SK-N-SH treated with all-trans-retinoic acid at 6 μM for 48 hours (cell line): Measurements from ENCODE around the gene AFG3L2.
A peak's percentile ranks its signal among the peaks of the same experiment; 100 is the strongest.

Experiments
- ATAC-seq: fragments of 200-7000 bp; cut with Tn5 transposase; 3 replicates; pipeline ENCODE4 v1.9.1; 2020; ENCODE audit warnings: mild to moderate bottlenecking, moderate library complexity
- ARNTL ChIP-seq: fragments of 450-650 bp; formaldehyde crosslinking; IDR thresholded peaks from 2 replicates; pipeline ENCODE4 v1.5.0; 2020; ENCODE audit warnings: low read depth, mild to moderate bottlenecking, moderate library complexity, borderline replicate concordance
- BACH2 ChIP-seq: fragments of 250-450 bp; sonication (Bioruptor Pico); IDR thresholded peaks from 2 replicates; pipeline ENCODE4 v1.9.0; 2021; ENCODE audit warnings: mild to moderate bottlenecking, borderline replicate concordance
- CSDC2 ChIP-seq: fragments of 250-450 bp; sonication (Bioruptor Pico); IDR thresholded peaks from 2 replicates; pipeline ENCODE4 v1.5.0; 2020; ENCODE audit warnings: mild to moderate bottlenecking, moderate library complexity
- ESRRG ChIP-seq: fragments of 250-450 bp; sonication (Bioruptor Pico); IDR thresholded peaks from 2 replicates; pipeline ENCODE4 v1.6.1; 2021; ENCODE audit warnings: mild to moderate bottlenecking
- GLIS3 ChIP-seq: fragments of 250-450 bp; sonication (Bioruptor Pico); IDR thresholded peaks from 2 replicates; pipeline ENCODE4 v1.5.0; 2020; ENCODE audit warnings: mild to moderate bottlenecking, moderate library complexity
- ISL1 ChIP-seq: fragments of 250-450 bp; sonication (Bioruptor Pico); IDR thresholded peaks from 2 replicates; pipeline ENCODE4 v2.1.2; 2022; ENCODE audit warnings: mild to moderate bottlenecking, moderate library complexity
- OSR1 ChIP-seq: fragments of 250-450 bp; sonication (Bioruptor Pico); IDR thresholded peaks from 2 replicates; pipeline ENCODE4 v1.8.0; 2022; ENCODE audit warnings: moderate library complexity, mild to moderate bottlenecking, inconsistent platforms
- PPARA ChIP-seq: fragments of 250-450 bp; sonication (Bioruptor Pico); IDR thresholded peaks from 2 replicates; pipeline ENCODE4 v1.5.0; 2020; ENCODE audit warnings: mild to moderate bottlenecking, borderline replicate concordance
- RARB ChIP-seq: fragments of 250-450 bp; sonication (Bioruptor Pico); IDR thresholded peaks from 2 replicates; pipeline ENCODE4 v1.8.0; 2021; ENCODE audit warnings: mild to moderate bottlenecking, moderate library complexity
- SNAI2 ChIP-seq: fragments of 250-450 bp; sonication (Bioruptor Pico); IDR thresholded peaks from 2 replicates; pipeline ENCODE4 v1.5.0; 2020; ENCODE audit warnings: mild to moderate bottlenecking, moderate library complexity
- TCF4 ChIP-seq: fragments of 250-450 bp; sonication (Bioruptor Pico); IDR thresholded peaks from 2 replicates; pipeline ENCODE4 v1.8.0; 2021; ENCODE audit warnings: mild to moderate bottlenecking, moderate library complexity, borderline replicate concordance
- TOX ChIP-seq: fragments of 250-450 bp; sonication (Bioruptor Pico); IDR thresholded peaks from 2 replicates; pipeline ENCODE4 v1.8.0; 2021; ENCODE audit warnings: mild to moderate bottlenecking, moderate library complexity, borderline replicate concordance
- ZC3H10 ChIP-seq: fragments of 250-450 bp; sonication (Bioruptor Pico); IDR thresholded peaks from 2 replicates; pipeline ENCODE4 v1.5.1; 2021; ENCODE audit warnings: mild to moderate bottlenecking, moderate library complexity
- ZFP3 ChIP-seq: fragments of 250-450 bp; sonication (Bioruptor Pico); IDR thresholded peaks from 2 replicates; pipeline ENCODE4 v1.5.0; 2020; ENCODE audit warnings: mild to moderate bottlenecking, moderate library complexity
- ZFP30 ChIP-seq: fragments of 450-650 bp; formaldehyde crosslinking; IDR thresholded peaks from 2 replicates; pipeline ENCODE4 v1.5.0; 2022; ENCODE audit warnings: mild to moderate bottlenecking, moderate library complexity
- ZNF565 ChIP-seq: fragments of 450-650 bp; formaldehyde crosslinking; conservative IDR thresholded peaks from 2 replicates; pipeline ENCODE4 v1.5.0; 2020; ENCODE audit warnings: low read depth, mild to moderate bottlenecking, moderate library complexity
- ZNF70 ChIP-seq: fragments of 450-650 bp; formaldehyde crosslinking; IDR thresholded peaks from 2 replicates; pipeline ENCODE4 v1.5.0; 2020; ENCODE audit warnings: mild to moderate bottlenecking, moderate library complexity
- ZNF8 ChIP-seq: fragments of 450-650 bp; formaldehyde crosslinking; IDR thresholded peaks from 2 replicates; pipeline ENCODE4 v1.5.0; 2020; ENCODE audit warnings: mild to moderate bottlenecking, moderate library complexity
- TF ChIP-seq, protein P1 (sequence below): fragments of 250-450 bp; sonication (Bioruptor Pico); IDR thresholded peaks from 2 replicates; pipeline ENCODE4 v1.8.0; 2020; ENCODE audit warnings: mild to moderate bottlenecking, moderate library complexity, borderline replicate concordance
- TF ChIP-seq, protein P2 (sequence below): fragments of 250-450 bp; sonication (Bioruptor Pico); IDR thresholded peaks from 2 replicates; pipeline ENCODE4 v1.5.1; 2020; ENCODE audit warnings: low read depth, mild to moderate bottlenecking, moderate library complexity
- TF ChIP-seq, protein P3 (sequence below): fragments of 250-450 bp; sonication (Bioruptor Pico); IDR thresholded peaks from 2 replicates; pipeline ENCODE4 v1.5.0; 2020; ENCODE audit warnings: mild to moderate bottlenecking, moderate library complexity
- TF ChIP-seq, protein P4 (sequence below): fragments of 250-450 bp; sonication (Bioruptor Pico); IDR thresholded peaks from 2 replicates; pipeline ENCODE4 v1.5.1; 2021; ENCODE audit warnings: mild to moderate bottlenecking, moderate library complexity

Gene AFG3L2

DNA sequence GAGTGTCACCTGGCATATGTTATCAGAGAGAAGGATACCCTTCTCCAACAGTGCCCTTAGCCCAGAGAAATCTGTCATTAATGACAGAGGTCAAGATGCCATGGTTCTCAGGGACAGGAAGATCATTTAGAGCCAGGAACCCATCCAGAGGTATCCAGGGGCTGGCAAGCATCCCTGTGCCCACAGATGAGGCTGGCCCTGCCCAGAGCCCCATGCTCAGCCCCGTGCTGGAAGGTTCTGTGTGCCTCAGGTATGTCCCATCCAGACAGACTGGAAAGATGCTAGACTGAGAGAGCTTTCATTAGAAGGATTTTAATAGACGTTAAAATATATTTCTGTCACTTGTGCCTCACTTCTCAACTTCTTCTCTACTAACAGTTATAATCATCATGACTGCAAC is 77.2 kb downstream of the AFG3L2 start (continued):
- TF ChIP-seq, protein P1, sequence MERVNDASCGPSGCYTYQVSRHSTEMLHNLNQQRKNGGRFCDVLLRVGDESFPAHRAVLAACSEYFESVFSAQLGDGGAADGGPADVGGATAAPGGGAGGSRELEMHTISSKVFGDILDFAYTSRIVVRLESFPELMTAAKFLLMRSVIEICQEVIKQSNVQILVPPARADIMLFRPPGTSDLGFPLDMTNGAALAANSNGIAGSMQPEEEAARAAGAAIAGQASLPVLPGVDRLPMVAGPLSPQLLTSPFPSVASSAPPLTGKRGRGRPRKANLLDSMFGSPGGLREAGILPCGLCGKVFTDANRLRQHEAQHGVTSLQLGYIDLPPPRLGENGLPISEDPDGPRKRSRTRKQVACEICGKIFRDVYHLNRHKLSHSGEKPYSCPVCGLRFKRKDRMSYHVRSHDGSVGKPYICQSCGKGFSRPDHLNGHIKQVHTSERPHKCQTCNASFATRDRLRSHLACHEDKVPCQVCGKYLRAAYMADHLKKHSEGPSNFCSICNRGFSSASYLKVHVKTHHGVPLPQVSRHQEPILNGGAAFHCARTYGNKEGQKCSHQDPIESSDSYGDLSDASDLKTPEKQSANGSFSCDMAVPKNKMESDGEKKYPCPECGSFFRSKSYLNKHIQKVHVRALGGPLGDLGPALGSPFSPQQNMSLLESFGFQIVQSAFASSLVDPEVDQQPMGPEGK: no peak

DNA sequence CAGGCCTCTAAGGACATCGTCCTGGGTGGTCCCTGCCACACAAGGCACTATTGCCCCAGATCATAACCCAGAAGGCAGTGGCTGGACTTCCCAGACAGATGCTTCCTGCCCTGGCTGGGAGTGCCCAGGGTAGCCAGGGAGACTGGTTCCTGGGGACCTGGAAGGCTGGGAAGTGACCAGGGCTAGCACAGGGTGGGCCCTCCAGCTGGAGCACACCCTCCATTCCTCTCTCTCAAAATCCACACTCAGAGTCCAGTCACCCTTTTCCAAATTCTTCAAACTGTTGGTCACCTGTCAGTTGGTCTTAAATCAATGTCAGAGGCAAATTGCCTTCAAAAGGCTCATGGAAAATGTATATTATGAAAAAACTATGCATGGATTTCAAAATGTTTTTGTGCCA is 80.6 kb downstream of the AFG3L2 start:
- ATAC-seq: peak; percentile 74
- TF ChIP-seq BACH2 (CRISPR knock-in tag) (no peak), ARNTL (CRISPR knock-in tag) (no peak), TOX (CRISPR knock-in tag) (no peak), ZNF8 (no peak), ZNF70 (CRISPR knock-in tag) (no peak), ISL1 (CRISPR knock-in tag) (no peak), TCF4 (CRISPR knock-in tag) (no peak)
- TF ChIP-seq, protein P2, sequence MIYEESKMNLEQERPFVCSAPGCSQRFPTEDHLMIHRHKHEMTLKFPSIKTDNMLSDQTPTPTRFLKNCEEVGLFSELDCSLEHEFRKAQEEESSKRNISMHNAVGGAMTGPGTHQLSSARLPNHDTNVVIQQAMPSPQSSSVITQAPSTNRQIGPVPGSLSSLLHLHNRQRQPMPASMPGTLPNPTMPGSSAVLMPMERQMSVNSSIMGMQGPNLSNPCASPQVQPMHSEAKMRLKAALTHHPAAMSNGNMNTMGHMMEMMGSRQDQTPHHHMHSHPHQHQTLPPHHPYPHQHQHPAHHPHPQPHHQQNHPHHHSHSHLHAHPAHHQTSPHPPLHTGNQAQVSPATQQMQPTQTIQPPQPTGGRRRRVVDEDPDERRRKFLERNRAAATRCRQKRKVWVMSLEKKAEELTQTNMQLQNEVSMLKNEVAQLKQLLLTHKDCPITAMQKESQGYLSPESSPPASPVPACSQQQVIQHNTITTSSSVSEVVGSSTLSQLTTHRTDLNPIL: no peak

DNA sequence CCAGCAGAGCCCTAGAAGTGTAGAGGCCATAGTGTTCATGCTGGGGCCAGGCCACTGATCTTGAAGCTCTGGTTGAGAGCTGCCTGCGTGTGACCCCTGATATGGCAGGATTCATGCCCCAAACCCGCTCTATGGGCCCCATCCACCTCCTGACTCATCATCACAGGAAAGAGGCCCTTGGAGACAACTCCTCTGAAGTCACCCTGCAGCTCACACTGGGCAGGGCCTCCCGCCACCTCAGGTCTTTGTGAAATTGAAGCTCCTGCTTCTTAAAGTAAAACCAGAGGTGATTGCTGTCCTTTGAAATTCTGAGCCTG is 81.0 kb downstream of the AFG3L2 start:
- TF ChIP-seq BACH2 (CRISPR knock-in tag) (no peak), ZFP3 (CRISPR knock-in tag) (no peak), SNAI2 (no peak), ARNTL (CRISPR knock-in tag) (no peak), CSDC2 (no peak), TCF4 (CRISPR knock-in tag) (no peak), PPARA (CRISPR knock-in tag) (no peak), TOX (CRISPR knock-in tag) (no peak), ZFP30 (no peak), ZC3H10 (CRISPR knock-in tag) (no peak), ZNF565 (CRISPR knock-in tag) (no peak), OSR1 (CRISPR knock-in tag) (no peak)
- TF ChIP-seq, protein P3, sequence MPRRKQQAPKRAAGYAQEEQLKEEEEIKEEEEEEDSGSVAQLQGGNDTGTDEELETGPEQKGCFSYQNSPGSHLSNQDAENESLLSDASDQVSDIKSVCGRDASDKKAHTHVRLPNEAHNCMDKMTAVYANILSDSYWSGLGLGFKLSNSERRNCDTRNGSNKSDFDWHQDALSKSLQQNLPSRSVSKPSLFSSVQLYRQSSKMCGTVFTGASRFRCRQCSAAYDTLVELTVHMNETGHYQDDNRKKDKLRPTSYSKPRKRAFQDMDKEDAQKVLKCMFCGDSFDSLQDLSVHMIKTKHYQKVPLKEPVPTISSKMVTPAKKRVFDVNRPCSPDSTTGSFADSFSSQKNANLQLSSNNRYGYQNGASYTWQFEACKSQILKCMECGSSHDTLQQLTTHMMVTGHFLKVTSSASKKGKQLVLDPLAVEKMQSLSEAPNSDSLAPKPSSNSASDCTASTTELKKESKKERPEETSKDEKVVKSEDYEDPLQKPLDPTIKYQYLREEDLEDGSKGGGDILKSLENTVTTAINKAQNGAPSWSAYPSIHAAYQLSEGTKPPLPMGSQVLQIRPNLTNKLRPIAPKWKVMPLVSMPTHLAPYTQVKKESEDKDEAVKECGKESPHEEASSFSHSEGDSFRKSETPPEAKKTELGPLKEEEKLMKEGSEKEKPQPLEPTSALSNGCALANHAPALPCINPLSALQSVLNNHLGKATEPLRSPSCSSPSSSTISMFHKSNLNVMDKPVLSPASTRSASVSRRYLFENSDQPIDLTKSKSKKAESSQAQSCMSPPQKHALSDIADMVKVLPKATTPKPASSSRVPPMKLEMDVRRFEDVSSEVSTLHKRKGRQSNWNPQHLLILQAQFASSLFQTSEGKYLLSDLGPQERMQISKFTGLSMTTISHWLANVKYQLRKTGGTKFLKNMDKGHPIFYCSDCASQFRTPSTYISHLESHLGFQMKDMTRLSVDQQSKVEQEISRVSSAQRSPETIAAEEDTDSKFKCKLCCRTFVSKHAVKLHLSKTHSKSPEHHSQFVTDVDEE (CRISPR knock-in tag): no peak
- TF ChIP-seq, protein P4, sequence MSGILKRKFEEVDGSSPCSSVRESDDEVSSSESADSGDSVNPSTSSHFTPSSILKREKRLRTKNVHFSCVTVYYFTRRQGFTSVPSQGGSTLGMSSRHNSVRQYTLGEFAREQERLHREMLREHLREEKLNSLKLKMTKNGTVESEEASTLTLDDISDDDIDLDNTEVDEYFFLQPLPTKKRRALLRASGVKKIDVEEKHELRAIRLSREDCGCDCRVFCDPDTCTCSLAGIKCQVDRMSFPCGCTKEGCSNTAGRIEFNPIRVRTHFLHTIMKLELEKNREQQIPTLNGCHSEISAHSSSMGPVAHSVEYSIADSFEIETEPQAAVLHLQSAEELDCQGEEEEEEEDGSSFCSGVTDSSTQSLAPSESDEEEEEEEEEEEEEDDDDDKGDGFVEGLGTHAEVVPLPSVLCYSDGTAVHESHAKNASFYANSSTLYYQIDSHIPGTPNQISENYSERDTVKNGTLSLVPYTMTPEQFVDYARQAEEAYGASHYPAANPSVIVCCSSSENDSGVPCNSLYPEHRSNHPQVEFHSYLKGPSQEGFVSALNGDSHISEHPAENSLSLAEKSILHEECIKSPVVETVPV (CRISPR knock-in tag): no peak
- TF ChIP-seq, protein P2: no peak
- TF ChIP-seq, all 23 proteins: peak for 0
- peak; percentile 68 for ATAC-seq

DNA sequence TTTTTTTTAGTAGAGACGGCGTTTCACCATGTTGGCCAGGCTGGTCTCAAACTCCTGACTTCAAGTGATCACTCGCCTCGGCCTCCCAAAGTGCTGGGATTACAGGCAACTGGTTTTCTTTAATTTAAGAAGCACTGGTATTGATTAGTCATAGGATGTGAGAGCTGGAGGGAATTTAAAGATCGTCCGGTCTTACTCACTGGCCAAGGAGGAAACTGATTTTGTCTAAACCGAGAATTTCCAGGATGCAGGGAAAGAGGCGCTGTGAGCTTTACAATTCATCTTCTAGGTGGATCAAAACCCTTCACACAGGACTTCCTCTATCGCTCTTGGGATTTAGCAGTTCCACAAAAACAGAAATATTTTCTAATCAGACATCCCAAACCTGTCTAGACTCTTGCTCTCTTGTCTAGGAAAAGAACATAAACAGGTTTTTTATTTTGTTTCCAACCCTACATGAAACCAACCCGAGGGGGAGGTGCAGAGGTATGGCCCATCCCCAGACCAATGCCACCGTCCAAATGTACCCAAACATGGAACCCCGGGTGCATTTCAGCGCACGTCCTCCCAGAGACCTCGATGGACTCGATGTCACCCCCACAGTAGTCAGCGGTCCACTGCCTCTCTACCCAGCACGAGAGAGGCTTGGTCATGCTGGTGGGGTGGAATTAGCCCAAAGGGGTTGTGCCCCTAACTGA is 81.5 kb downstream of the AFG3L2 start:
- peak; percentile 62 for ATAC-seq
- TF ChIP-seq GLIS3 (no peak), TCF4 (CRISPR knock-in tag) (no peak), ZNF565 (CRISPR knock-in tag) (no peak), ZNF70 (CRISPR knock-in tag) (no peak), ESRRG (CRISPR knock-in tag) (no peak), CSDC2 (no peak), ZNF8 (no peak), ARNTL (CRISPR knock-in tag) (no peak), ZFP3 (CRISPR knock-in tag) (no peak), ZC3H10 (CRISPR knock-in tag) (no peak), TOX (CRISPR knock-in tag) (no peak), RARB (CRISPR knock-in tag) (no peak)
- TF ChIP-seq, protein P4 (CRISPR knock-in tag): no peak
- TF ChIP-seq, protein P2: no peak
